Fibroblast of villous mesenchyme (primary cell): ENCODE data around the gene DDX28. TPM values are rescaled to one million over a fixed set of nuclear protein-coding genes. Genes with fewer than 3 reads are reported as not detected.

Experiments used
- DNase-seq: peaks from one replicate; pipeline ENCODE4 v3.0.0-alpha.2; 2010; ENCODE audit warnings: low read depth
- H3K4me3 ChIP-seq: 2 replicates; pipeline ENCODE4 v1.5.1; 2011; ENCODE audit warnings: low read depth, mild to moderate bottlenecking, low read length
- CTCF ChIP-seq: IDR thresholded peaks from 2 replicates; pipeline ENCODE4 v1.5.1; 2012; ENCODE audit warnings: low read depth, mild to moderate bottlenecking, low read length; ENCODE audit not compliant: insufficient read depth
- total RNA-seq: library from RNA; depleted of rRNA; stranded (reverse); fragments of >200 nt; gene quantifications from 2 replicates; pipeline ENCODE4 v1.2.3, GENCODE V29; 2012

The DDX28 gene
- total RNA-seq, 1 donor = 12.1 TPM

GRCh38 chr16:68055395-68055794, 32.4 kb upstream of the DDX28 start:
- DNase-seq = no peak
- no peak overlapping the region for H3K4me3 ChIP-seq
- TF ChIP-seq CTCF = no peak

GRCh38 chr16:68049449-68049848, 26.4 kb upstream of the DDX28 start:
- DNase-seq = no peak
- H3K4me3 ChIP-seq = no peak overlapping the region
- no peak for TF ChIP-seq CTCF

GRCh38 chr16:68047987-68048386, 25.0 kb upstream of the DDX28 start:
- H3K4me3 ChIP-seq = no peak overlapping the region
- TF ChIP-seq CTCF = no peak
- DNase-seq = no peak

- no peak for TF ChIP-seq CTCF
- no peak for DNase-seq
- no peak overlapping the region for H3K4me3 ChIP-seq
Observed at GRCh38 chr16:68046106-68046505, 23.1 kb upstream of the DDX28 start.

- no peak overlapping the region for H3K4me3 ChIP-seq
- DNase-seq = no peak
- TF ChIP-seq CTCF = no peak
Observed at GRCh38 chr16:68041783-68042182, 18.8 kb upstream of the DDX28 start.

GRCh38 chr16:68040506-68041288, 17.7 kb upstream of the DDX28 start:
- no peak overlapping the region for H3K4me3 ChIP-seq
- peak; percentile 86 for TF ChIP-seq CTCF
- DNase-seq = peak; percentile 64
